GM18507 (cell line): Measurements from ENCODE around the gene TGIF2.
A peak's percentile ranks its signal among the peaks of the same experiment; 100 is the strongest.

Experiments used
- DNase-seq: peaks from one replicate; pipeline ENCODE4 v3.0.0; 2011; ENCODE audit warnings: low read depth; ENCODE audit not compliant: insufficient read length; ENCODE audit errors: extremely low spot score
- FAIRE-seq: peaks from 2 replicates; lab custom pipeline; 2011; peaks lifted over from hg19 to GRCh38; lab: Jason Lieb, UNC

Gene TGIF2

DNA sequence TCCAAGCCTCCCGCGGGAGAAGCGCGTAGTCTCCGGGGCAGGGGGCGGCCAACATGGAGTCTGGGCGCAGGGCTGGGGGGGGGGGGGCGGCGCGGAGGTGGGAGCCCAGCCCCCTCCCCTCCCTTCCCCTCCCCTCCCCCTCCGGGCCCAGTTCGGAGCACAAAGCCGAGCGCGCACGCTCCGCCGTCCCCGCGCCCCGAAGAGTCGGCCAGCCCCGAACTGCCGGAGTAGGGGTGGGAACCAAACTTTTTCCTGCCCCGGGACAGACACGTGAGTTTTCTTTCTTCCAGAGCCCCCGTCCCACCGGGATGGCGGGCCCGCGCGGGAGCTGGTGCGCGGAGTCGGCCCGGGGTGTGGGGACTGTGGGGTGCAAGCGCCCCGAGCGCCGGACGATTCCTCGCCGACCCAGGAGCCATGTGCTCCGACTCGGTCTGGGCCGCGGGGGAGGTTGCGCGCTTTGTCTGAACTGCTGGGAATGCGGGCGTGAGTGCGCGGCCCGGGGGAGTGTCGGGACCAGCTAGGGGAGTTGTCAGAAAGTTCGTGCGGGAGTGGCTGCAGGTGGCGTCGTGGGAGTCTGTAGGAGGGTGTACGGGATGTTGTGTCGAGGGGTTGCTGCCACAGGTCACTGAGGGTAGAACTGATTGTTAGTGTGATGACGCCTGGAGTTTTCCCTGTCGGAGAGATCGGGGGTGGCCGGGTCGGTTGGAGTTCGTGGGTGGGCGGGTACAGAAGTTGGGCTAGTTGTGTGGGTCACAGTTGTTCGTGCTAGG, 1.2 kb downstream of the TGIF2 start:
- DNase-seq: peak; percentile 22
- peak; percentile 61 for FAIRE-seq

DNA sequence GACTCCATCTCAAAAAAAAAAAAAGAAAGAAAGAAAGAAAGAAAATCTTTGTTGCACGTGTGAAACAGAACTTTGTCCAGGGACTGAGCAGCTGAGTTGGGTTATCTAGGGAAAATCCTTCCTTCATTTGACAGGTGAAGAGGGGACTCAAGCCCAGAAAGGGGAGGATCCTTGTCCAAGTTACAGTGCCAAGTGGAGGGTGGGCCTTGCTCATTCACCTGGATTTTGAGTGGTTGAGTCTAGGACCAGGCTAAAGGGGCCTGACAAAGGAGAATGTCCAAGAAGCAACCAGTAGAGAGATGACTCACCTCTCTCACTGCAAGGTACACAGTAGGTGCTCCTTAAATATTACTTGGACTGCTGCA, 2.7 kb downstream of the TGIF2 start:
- FAIRE-seq (no peak), DNase-seq (no peak)

DNA sequence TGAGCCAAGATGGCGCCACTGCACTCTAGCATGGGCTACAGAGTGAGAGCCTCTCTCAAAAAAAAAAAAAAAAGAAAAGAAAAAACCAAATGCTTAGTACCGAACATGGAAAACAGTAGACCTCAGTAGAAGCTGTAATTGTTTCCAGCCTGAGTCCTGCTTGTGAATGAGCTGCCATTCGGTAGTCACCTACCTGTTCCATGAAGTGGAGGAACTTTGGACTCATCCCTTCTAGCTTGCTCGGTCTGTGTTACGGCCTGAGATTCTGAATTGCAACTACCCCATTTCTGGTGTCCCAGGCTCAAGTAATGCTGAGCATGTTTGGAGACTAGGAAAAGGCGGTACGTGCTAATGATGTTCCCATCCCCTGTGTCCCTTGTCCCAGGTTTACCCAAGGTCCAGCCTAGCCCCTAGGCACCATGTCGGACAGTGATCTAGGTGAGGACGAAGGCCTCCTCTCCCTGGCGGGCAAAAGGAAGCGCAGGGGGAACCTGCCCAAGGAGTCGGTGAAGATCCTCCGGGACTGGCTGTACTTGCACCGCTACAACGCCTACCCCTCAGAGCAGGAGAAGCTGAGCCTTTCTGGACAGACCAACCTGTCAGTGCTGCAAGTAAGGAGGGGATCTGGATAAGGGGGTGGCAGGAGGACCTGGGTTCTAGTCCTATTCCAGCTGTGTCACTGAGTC, 5.1 kb downstream of the TGIF2 start:
- DNase-seq (no peak), FAIRE-seq (no peak)

DNA sequence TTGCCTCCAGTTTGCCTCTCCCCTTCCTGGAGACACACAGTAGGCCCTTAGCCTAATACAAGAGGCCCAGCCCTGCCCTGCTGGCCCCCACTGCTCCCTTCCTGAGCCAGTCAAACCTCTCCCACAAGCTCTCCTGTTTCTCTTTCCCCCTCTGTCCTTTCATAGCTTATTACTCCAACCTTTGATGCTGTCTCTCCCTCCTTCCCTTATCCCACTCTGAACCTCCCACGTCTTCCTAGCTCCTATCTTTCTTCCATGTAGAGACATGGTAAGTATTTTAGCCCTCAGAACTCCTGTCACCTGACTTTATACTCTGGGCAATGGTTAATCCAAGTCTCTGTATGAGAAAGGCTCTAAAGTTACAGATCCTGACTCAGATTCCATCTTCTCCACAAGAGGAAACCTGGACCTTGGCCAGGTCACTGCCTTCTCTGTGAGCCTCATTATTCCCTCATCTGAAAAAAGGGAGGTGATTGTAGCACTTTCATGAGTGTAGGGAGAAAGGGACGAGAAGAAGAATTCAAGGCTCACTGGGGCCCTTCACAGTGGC, 6.7 kb downstream of the TGIF2 start:
- DNase-seq: no peak

DNA sequence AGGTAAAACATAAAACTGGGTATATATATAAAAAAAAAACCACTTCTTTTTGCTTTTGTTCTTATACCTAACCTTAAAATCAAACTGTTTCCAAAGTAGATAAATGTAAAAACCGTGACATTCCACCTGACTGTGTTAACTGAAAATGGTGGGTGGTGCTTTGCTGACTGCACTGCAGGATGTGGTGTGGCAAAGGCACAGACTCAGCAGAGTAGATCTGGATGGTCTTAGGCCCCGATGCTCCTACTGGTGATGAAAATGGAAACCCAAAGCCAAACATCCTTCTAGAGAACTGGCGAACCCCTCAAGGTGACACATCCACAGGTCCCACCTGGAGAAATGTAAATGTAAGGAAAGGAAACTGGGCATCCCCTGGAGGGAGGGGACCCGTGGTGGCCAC, 8.9 kb downstream of the TGIF2 start:
- FAIRE-seq (no peak), DNase-seq (no peak)

More for the DNA sequence above, 6.7 kb downstream of the TGIF2 start:
- no peak for FAIRE-seq

DNA sequence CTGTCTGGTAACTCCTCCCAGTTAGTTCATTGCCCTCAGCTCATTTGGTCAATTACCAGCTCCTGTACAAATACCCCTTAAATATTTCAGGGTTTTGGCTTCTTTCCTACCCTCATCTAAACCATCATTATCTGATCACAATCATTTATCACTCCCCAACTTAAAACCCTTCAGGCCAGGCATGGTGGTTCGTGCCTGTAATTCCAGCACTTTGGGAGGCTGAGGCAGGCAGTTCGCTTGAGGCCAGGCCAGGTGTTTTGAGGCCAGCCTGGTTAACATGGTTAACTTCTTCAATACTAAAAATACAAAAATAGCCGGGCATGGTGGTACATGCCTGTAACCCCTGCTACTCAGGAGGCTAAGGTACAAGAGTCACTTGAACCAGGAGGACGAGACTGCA, 9.4 kb downstream of the TGIF2 start:
- DNase-seq: no peak
- FAIRE-seq: no peak

DNA sequence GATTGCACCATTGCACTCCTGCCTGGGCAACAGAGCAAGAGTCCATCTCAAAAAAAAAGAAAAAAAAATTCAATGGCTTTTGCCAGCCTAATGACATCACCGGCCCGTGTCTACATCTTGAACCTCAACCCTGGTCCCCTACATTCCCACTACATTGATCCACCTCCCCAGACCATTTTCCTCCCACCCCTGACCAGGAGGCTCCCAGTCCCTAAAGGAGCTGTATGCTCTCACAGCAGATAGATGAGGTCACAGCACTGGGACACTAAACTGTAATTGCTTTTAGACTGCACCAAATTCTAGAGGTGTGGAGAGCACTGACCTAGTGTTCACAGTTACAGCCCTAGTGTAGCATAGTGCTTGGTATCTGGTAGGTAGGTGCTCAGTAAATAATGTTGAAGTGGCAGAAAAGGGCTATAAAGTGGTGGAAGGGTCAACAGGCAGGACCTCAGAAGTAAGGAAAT, 10.7 kb downstream of the TGIF2 start:
- no peak for FAIRE-seq
- no peak for DNase-seq

DNA sequence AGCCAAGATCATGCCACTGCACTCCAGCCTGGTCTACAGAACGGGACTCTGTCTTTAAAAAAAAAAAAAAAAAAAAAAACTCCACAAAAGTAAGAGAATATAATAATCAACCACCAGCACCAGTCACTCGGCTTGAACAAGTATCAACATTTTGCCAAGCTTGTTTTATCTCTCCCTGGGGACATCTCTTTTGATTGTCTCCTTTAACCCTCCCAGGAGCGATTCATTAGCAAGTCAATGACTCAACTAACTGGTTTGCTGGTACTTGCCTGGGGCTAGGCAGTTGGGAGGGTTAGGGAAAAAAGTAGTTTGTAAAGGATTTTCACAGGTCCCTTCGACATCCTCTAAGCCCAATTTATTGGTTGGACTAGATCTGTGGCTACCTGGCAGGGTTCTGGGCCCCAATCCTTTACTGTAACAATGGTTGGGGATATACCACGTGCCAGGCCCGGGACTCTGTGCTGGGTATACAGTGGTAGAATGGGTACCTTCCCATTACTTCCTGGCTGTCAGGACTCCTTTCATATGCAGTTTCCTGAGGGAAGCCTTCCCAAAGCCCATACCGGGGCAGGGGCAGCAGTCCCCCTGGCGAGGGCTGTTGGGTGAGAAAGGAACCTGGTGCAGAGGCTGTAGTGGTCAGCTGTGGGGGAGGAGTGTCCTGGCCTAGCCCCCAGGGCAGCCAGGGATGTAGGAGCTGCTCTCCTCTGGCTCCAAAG, 12.2 kb downstream of the TGIF2 start:
- no peak for FAIRE-seq
- DNase-seq: no peak

DNA sequence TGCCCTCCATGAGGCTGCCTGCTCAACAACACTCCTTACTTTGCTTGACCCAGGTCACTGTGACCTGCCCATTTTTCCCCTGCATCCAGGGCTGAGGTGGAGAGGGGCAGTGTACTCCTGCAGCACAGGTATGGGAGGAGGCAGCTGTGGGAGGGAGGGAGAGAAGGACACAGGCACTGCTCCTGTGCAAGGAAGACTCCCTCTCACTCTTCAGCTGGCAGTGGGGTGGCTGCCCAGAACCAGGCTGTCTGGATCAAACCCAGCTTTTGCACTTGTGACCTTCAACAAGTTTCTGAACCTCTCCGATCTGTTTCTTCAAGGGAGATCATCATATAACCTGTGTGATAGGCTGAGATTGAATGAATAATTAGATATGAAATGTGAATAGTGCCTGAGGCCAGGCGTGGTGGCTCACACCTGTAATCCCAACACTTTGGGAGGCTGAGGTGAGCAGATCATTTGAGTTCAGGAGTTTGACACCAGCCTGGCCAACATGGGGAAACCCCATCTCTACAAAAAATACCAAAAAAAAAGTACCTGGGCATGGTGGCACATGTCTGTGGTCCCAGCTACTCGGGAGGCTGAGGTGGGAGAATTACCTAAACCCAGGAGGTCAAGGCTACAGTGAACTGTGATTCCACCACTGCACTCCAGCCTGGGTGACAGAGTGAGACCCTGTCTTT, 14.1 kb downstream of the TGIF2 start:
- DNase-seq (no peak), FAIRE-seq (no peak)

DNA sequence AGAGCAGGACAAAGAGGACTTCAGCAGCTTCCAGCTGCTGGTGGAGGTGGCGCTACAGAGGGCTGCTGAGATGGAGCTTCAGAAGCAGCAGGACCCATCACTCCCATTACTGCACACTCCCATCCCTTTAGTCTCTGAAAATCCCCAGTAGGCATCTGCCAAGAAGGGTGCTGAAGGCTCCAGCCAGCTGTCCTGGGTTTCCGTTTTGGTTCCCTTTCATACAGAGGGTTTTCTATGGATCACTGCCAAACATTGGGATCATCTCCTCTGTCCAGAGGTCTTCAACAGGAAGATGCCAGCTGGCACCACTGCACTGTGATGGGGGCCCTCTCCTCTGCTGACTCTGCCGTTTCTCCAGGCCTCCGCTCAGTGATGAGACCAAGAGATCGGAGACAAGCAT, 17.9 kb downstream of the TGIF2 start:
- no peak for DNase-seq
- no peak for FAIRE-seq

DNA sequence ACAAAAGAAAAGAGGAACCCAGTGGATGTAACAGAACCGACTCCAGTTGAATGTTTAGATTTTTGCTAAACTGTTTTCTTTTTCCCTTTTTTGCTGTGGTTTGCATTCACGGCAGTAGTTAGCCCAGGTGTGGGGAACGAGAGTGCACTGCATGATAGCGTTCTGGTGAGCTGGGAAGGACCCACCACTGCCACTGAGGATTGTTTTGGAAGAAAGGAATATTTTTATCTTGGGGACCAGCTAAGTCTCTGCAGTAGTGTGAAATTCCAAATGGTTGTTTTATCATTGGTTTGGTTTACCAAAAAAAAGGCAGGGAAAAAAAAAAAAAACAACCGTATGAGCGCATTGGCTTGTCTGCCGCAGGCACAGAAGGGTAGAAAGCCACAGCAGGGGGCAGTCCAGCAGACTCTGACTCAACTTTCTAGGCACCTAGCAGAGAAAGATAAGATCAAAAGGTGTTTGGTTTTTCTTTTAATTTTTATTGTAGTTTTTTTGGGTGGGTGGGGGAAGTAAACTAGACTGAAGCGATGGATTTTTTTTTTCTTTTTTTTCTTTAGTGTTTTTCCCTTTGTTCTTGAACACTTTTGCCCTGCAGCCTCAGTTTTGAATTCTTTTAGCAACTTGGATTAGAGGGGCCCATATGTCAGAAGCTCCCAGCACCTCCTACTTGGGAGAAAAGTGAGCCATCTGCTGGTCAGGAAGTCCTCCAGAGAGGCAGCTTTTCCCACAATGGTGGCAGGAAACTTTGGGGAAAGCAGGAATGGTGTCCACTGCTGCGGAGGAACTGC, 18.7 kb downstream of the TGIF2 start:
- no peak for DNase-seq

DNA sequence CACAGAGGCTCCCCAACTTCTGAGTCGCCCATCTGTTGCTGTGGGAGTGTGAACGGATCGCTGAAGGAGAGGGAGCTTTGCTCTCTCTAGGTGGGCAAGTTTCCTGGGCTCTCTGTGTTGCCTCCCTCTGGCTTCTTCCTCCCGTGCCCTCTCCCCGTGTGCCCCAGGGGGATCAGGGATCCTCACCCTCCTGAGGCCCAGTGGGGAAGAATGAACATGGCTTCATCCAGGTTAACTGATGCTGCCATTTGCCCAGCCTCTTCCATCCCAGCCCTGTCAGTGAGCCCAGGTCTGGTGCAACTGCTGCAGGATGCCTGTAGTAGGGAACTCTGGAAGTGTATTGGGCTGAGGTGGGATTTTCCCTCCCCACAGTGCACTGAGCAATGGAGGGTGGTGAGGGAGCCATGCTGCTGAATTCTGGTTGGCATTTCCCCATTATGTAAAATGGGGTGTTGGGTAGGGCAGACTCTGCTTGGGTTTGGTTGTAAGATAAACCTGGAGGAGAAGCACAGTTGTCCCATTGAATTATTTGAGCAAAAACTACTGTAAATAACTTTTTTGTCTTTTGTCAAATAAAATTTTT, 20.0 kb downstream of the TGIF2 start:
- FAIRE-seq (no peak), DNase-seq (no peak)

More for the DNA sequence above, 18.7 kb downstream of the TGIF2 start:
- no peak for FAIRE-seq

DNA sequence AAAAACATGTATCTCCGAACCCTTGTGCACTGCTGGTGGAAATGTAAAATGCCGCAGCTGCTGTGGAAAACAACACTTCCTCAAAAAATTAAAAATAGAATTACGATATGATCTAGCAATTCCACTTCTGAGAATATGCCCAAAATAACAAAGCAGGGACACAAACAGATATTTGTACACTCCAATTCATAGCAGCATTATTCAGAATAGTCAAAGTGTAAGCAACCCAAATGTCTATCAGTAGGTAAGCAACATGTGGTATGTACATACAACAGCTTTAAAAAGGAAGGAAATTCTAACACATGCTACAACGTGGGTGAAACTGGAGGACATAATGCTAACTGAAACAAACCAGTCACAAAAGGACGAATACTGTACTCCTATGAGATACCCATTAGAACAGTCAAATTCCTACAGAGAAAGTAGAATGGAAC, 26.5 kb downstream of the TGIF2 start:
- DNase-seq (no peak), FAIRE-seq (peak; percentile 78)

DNA sequence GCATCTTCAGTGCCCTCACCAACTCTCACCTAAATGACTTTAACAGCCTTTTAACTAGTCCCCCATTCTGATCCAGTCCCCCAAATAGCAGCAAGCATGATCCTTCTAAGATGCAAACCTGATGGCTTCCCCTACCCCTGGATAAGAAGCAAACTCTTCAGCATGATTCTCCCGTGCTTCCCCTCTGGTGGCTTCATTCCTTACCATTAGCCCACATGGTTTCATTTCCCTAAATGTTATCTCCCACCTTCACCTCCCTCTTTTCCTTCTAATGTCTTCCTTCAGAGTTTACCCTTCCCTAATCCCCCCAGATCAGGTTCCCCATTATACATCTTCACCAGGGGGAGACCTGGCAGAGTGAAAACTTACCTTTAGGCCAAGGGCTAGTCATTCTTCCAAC, 28.1 kb downstream of the TGIF2 start:
- FAIRE-seq (no peak), DNase-seq (no peak)

DNA sequence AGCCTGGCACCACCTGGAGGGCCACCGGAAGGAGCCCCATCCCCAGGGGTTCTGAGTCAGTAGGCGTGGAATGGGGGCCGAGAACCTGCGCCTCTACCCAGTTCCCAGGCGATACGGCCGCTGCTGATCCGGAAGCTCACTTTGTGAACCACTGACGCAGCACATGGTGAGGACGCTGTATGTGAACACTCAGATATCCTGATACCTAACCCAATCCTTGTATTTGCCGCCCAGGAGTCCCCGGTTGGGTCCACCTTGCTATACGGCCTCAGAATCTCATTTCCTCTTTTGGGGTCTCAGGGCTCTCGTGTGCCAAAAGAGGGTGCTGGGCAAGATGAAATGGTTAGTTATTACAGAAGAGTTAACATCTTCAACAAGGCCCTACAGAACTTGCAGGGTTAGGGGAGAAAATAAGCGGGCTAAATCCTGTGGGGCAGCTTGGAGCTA, 31.6 kb downstream of the TGIF2 start:
- DNase-seq (peak; percentile 47), FAIRE-seq (no peak)

DNA sequence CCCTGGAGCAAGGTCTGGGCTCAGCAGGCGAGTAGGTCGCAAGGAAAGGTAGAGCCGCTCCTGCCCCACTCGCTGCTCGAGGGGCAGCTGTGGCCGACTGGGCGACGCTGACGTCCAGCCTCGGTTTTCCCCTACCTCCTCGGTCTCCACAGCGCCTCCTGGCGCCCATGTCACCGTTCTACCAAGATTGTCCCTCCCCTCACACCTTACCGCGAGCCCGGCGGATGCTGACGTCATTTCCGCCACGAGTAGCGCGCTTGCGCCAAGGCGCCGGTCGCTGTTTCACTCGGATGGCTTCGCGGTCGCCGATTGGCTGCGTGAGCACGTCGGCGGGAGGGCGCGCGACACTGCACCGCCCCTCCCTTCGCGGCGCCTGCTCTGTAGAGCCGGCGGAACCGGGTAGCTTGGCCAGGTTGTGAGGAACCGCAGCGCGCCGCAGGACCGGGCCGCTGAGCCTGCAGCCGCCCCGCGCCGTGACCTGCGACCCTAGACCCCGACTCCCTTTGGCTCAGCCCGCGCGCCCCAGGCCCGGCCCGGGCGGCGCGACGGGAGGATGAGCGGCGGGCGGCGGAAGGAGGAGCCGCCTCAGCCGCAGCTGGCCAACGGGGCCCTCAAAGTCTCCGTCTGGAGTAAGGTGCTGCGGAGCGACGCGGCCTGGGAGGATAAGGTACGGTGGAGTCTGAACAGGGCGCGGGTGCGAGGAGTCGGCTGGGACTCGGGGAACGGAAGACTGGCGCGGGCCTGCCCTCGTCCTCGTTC, 32.2 kb downstream of the TGIF2 start, which contains the start of gene RAB5IF:
Gene RAB5IF (plus strand): TSS at position 381 of the 759 bp plus-strand sequence. CDS start 173 bp downstream, at position 554.
- DNase-seq: peak; percentile 83
- FAIRE-seq: peak; percentile 98

DNA sequence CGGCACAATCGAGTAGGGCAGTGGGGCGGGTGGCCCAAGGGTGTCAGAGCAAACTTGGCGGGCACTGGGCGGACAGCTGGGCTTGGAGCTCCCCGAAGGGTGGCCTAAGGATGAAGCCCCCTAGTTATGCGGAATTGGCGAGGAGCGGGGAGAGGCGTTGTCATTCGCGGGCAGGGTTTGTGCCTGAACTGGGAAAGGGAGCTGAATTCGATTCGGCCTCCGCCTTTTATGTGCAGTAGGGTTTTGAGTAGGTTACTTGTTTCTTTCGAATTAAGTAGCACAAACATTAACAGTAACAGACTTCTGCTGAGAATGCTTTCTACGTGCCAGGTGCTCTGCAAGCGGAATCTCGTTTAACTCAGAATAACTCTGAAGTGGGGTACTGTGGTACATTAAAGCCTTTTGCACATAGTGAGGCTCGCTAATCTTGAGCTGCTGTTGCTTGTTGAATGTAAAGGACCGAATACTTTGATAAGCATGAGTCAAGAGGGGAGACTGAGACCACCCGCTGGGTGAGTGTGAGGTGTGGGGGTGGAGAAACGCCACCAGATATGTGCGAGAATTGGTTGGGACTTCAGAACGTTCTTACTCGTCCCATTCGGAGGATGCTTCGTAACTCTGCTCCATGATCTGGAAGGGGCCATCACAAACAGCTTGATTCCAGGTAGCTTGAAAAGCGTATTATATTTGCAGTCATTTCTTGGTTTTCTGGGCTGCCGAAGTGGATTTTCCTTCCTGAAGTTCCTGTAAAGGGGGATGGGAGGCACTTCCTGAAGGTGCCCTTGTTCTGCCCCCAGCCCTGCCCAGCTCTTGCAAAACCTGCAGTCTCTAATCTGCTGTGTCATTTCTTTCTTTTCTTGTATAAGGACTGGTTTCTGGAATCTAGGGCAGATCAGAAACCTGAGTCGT, 33.0 kb downstream of the TGIF2 start:
- DNase-seq (no peak), FAIRE-seq (no peak)
